ENCODE results near the gene FXYD4. TPM values are rescaled to one million over a fixed set of nuclear protein-coding genes. Genes with fewer than 3 reads are reported as not detected.

Gene FXYD4
- total RNA-seq, 4 donors from 2014 or later = not detected

GRCh38 chr10:43394868-43395267 lies 23.4 kb downstream of the FXYD4 start:
- 79 to 80% methylated on average over 6 of the region's 6 CpGs for WGBS, 2 donors
- DNase-seq (ENCODE audit: low spot score in 2 of 2) = no peak
- no peak overlapping the region for H3K4me3 ChIP-seq (ENCODE audit: low read depth, poor library complexity, severe bottlenecking)
- intact Hi-C loops (cut with DNase I; ENCODE audit: low total_unique reads) = loop anchor here (5.0 kb wide), 1 partner anchor 42 kb away; the partner anchor contains the start of gene ZNF487
- TF ChIP-seq CTCF (IDR thresholded peaks at IDR 0.05) = no peak
- TF ChIP-seq POLR2A (IDR thresholded peaks at IDR 0.05) = no peak

- no peak for TF ChIP-seq CTCF (IDR thresholded peaks at IDR 0.05)
- TF ChIP-seq POLR2A (IDR thresholded peaks at IDR 0.05) = no peak
- 12 to 25% methylated on average over 18 of the region's 18 CpGs for WGBS, 2 donors
Observed at GRCh38 chr10:43395571-43396060, 24.2 kb downstream of the FXYD4 start.

GRCh38 chr10:43396061-43396927 lies 24.9 kb downstream of the FXYD4 start:
- peak overlapping the region; percentile 46 for H3K4me3 ChIP-seq (ENCODE audit: low read depth, poor library complexity, severe bottlenecking)
- peak; percentile 62 to 96 for DNase-seq (ENCODE audit: low spot score in 2 of 2)
- WGBS, 2 donors = 3 to 5% methylated on average over 51 to 63 of the region's 71 CpGs
- intact Hi-C loops (cut with DNase I; ENCODE audit: low total_unique reads) = loop anchor here (5.0 kb wide), 1 partner anchor 41 kb away; the partner anchor contains the start of gene ZNF487
- no peak for TF ChIP-seq CTCF (IDR thresholded peaks at IDR 0.05)
- no peak for TF ChIP-seq POLR2A (IDR thresholded peaks at IDR 0.05)

More at GRCh38 chr10:43395571-43396060, 24.2 kb downstream of the FXYD4 start:
- intact Hi-C loops (cut with DNase I; ENCODE audit: low total_unique reads) = loop anchor here (5.0 kb wide), 1 partner anchor 42 kb away; the partner anchor contains the start of gene ZNF487
- peak overlapping the region; percentile 46 for H3K4me3 ChIP-seq (ENCODE audit: low read depth, poor library complexity, severe bottlenecking)
- DNase-seq (ENCODE audit: low spot score in 2 of 2) = peak; percentile 49 to 89

- TF ChIP-seq POLR2A (IDR thresholded peaks at IDR 0.05) (no peak), CTCF (IDR thresholded peaks at IDR 0.05) (no peak)
- DNase-seq (ENCODE audit: low spot score in 2 of 2) = peak; percentile 87 to 98
- peak overlapping the region; percentile 46 for H3K4me3 ChIP-seq (ENCODE audit: low read depth, poor library complexity, severe bottlenecking)
- intact Hi-C loops (cut with DNase I; ENCODE audit: low total_unique reads) = loop anchor here (5.0 kb wide), 1 partner anchor 40 kb away; the partner anchor contains the start of gene ZNF487
- 0 to 1% methylated on average over 57 to 65 of the region's 70 CpGs for WGBS, 2 donors
Observed at GRCh38 chr10:43396928-43397624, 25.6 kb downstream of the FXYD4 start.

- no peak for TF ChIP-seq POLR2A (IDR thresholded peaks at IDR 0.05)
- TF ChIP-seq CTCF (IDR thresholded peaks at IDR 0.05) = no peak
- intact Hi-C loops (cut with DNase I; ENCODE audit: low total_unique reads) = loop anchor here (5.0 kb wide), 1 partner anchor 38 kb away; the partner anchor contains the start of gene ZNF487
- WGBS, 2 donors = 47 to 76% methylated on average over 2 of the region's 2 CpGs
- no peak for DNase-seq (ENCODE audit: low spot score in 2 of 2)
- no peak overlapping the region for H3K4me3 ChIP-seq (ENCODE audit: low read depth, poor library complexity, severe bottlenecking)
Observed at GRCh38 chr10:43398939-43399319, 27.5 kb downstream of the FXYD4 start.

Measured in lower leg skin (tissue), 4 donors.